Measurements from ENCODE around the gene COTL1.
"Not testable (repeated sequence)": the region's sequence is repeated elsewhere in the genome, so short reads cannot be mapped to it uniquely, and the experiment has no call there.

COTL1 gene

GRCh38 chr16:84526794-84527531, 90.9 kb downstream of the COTL1 start:
- FAIRE-seq = no peak

GRCh38 chr16:84524941-84525581, 92.8 kb downstream of the COTL1 start:
- FAIRE-seq = not testable (repeated sequence)

- no peak for FAIRE-seq
Measured at GRCh38 chr16:84524346-84524920, 93.4 kb downstream of the COTL1 start.

GRCh38 chr16:84521497-84521770, 96.4 kb downstream of the COTL1 start:
- no peak for FAIRE-seq

GRCh38 chr16:84520725-84521496, 97.0 kb downstream of the COTL1 start:
- no peak for FAIRE-seq

GRCh38 chr16:84519855-84520254, 98.0 kb downstream of the COTL1 start:
- FAIRE-seq = no peak

- no peak for FAIRE-seq
Measured at GRCh38 chr16:84518804-84519341, 99.0 kb downstream of the COTL1 start.

- FAIRE-seq = not testable (repeated sequence)
Measured at GRCh38 chr16:84518220-84518619, 99.7 kb downstream of the COTL1 start.

GRCh38 chr16:84517366-84517765, 100.5 kb downstream of the COTL1 start:
- no peak for FAIRE-seq
